Fibroblast of upper back skin (primary cell): ENCODE measurements around the gene CCL28.

Source experiments
- DNase-seq: peaks from one replicate; pipeline ENCODE4 v3.0.0-alpha.2; 2013

The CCL28 gene

DNA sequence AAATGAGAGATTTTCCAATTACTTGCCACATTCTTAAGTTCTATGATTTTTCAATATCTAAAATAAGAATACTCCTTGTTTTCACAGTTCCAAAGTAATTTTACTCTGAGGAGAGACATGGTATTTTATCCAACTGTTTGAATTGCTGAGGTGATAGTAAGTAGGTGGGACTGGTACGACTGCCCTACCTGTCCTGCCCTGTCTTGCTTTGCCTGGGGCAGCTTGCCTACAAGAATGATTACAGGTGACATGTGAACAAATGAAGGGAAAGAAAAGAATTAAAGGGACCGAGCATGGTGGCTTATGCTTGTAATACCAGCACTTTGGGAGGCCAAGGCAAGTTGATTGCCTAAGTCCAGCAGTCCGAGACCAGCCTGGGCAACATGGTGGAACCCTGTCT, 57.4 kb downstream of the CCL28 start:
- no peak for DNase-seq

- DNase-seq = no peak
Observed at GRCh38 chr5:43353668-43354067, 58.5 kb downstream of the CCL28 start.

GRCh38 chr5:43352915-43353314, 59.3 kb downstream of the CCL28 start:
- no peak for DNase-seq

DNA sequence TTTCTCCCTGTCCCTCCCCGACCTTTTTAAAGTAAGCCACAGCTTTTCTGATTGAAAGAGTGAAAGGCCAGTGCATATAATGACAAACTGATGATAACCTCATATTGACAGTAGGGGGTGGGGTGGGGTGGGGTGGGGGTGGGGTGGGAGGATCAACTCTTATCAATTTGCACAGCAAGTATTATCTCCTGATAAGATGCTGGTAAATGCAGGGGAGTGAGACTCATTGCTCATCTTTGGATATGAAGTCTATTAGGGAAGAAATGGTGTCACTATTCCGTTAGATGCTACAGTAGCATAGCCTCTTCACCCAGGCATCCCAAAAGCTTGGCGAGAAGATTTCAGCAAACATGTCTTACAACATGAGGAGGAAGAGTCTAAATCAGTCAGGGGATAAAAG, 60.1 kb downstream of the CCL28 start:
- DNase-seq = no peak

GRCh38 chr5:43348861-43349363, 63.3 kb downstream of the CCL28 start:
- no peak for DNase-seq

DNA sequence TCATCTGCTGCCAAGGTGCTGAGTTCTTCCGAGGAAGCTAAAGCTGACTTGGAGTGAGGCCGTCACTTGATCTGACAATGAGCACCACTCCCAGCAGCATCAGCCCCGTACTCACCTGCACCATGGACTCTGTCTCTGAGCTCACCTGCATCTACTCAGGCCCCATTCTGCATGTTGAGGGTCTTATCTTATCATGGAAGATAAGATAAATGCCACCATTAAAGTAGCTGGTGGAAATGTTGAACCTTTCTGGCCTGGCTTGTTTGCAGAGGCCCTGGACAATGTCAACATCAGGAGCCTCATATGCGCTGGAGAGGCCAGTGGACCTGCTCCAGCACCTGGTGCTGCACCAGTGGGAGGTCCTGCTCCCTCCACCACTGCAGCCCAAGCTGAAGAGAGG, 64.0 kb downstream of the CCL28 start:
- DNase-seq = no peak

GRCh38 chr5:43338862-43339261, 73.3 kb downstream of the CCL28 start:
- DNase-seq = no peak

DNA sequence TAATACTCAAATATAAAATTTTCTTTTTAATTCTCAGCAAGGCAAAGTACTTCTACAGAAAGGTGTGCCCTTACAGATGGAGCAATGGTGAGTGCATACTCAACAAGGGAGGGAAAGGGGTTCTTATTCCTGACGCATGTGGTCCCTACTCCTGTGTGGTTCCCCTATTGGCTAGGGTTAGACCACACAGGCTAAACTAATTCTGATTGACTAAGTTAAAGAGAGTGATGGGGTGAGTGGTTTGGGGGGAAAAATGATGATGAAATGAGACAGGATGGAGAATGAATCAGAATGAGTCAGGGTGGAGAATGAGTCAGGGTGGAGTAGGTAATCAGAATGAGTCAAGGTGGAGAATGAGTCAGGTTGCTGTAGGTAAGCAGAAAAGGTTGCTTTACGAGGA, 76.0 kb downstream of the CCL28 start:
- DNase-seq = no peak

DNA sequence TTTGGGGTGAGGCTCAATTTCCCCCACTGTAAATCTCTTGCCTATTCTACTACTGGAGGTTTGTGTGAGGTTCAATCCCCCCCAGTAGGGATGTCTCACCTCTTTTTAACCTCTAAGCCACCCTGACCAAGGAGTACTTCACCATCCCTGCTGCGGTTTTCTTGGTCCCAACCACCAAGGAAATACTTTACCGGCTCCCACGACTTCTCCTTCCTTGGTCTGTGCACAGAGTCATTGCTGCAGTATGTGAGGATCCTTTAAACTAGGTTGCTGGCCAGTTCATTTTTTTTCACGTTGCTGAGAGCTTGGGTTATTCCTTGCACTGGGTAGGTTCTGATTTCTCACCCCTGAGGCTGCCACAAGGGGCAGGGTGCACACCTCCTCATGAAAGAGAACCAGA, 76.5 kb downstream of the CCL28 start:
- no peak for DNase-seq

DNA sequence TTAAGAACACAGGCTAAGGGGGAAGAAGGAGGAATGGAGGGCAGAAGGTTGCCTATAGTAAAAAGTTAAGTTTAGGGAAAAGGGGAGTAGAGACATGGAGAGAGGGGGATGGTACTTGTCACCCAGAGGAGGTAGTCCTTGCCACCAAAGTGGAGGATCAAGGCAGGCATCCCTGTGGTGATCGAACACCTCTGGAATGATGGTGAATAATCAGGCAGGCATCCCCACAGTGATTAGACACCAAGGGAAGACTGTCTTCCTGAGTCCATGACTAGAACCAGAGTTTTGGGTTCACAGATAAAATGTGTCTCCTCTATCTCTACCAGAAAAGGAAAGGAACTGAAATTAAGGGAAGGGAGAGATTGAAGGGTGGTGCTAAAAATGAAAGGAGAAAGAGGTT, 79.8 kb downstream of the CCL28 start:
- DNase-seq = peak; percentile 16
